Upper lobe of left lung (tissue), 4 donors: Measurements from ENCODE around the gene ENAH.

Experiments used
- EP300 ChIP-seq, 4 donors: sonication (generic); formaldehyde crosslinking; IDR thresholded peaks; one replicate each; pipeline ENCODE4 v1.5.1; 2017; ENCODE audit warnings: antibody characterized with exemption in 4 of 4, control low read depth in 2 of 4
- POLR2AphosphoS5 ChIP-seq, 2 donors: sonication (generic); formaldehyde crosslinking; IDR thresholded peaks; one replicate each; pipeline ENCODE4 v1.5.1; 2017; ENCODE audit warnings: antibody characterized with exemption in 2 of 2

DNA sequence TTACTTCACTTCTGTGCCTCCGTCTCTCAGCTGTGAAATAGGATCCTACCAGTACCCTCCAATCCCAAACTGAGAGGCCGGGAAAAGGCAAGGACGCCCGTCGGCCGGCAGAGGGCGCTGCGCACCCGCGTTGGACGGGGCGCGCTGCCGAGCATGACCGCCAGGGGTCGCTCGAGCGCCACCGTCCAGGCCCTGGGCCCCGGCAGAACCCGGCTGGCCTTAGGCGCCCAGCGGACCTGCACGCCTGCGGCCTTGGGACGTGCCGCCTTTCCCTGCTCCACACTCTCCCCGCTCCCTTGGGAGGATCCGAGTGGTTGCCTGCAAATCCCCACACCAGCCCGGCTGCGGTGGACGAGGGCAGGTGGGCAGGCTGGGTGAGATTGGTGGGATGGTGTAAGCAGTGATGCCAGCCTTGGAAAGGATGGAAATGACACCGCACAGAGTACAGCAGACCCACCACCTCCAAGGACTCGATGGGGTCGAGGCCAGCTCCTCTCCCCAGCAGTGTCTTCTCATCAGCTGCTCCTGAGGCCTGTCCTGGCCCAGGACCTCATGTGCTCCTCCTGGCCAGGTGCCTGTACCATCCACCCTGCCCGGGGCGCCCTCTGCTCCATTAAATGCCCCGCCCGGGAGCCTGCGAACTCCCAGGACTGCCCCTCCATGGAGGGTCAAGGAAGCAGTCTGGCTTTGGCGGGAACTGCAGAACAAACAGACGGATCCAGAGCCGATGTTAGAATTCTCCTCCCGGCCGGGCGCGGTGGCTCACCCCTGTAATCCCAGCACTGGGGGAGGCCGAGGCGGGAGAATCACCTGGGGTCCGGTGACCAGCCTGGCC is 177.7 kb downstream of the ENAH start:
- TF ChIP-seq POLR2AphosphoS5 (IDR thresholded peaks at IDR 0.05) (no peak), EP300 (IDR thresholded peaks at IDR 0.05) (no peak)
